Peyer's patch (tissue), 4 donors: Measurements from ENCODE around the gene NPHP3. TPM values are rescaled to one million over a fixed set of nuclear protein-coding genes. Genes with fewer than 3 reads are reported as not detected.
"Not testable (repeated sequence)": the region's sequence is repeated elsewhere in the genome, so short reads cannot be mapped to it uniquely, and the experiment has no call there.

Experiments
- DNase-seq, 3 donors: peaks; one replicate each; pipeline ENCODE4 v3.0.0-alpha.2; 2017 to 2019
- H3K27ac ChIP-seq, 4 donors: fragments of 200-600 bp; sonication (generic); one replicate each; pipeline ENCODE4 v1.5.1; 2016 to 2019
- H3K27me3 ChIP-seq, 2 donors: fragments of 200-600 bp; sonication (generic); one replicate each; pipeline ENCODE4 v1.5.1; 2019
- H3K36me3 ChIP-seq, 3 donors: fragments of 200-600 bp; sonication (generic); one replicate each; pipeline ENCODE4 v1.5.1; 2016 to 2019
- H3K4me1 ChIP-seq, 4 donors: fragments of 200-600 bp; sonication (generic); one replicate each; pipeline ENCODE4 v1.5.1; 2016 to 2019
- H3K4me3 ChIP-seq, 4 donors: fragments of 200-600 bp; sonication (generic); 1 replicate in 3 of 4; 2 replicates in 1 of 4; pipeline ENCODE4 v1.5.1; 2016 to 2019; ENCODE audit warnings: mild to moderate bottlenecking in 1 of 4
- H3K9me3 ChIP-seq, 4 donors: fragments of 200-600 bp; sonication (generic); one replicate each; pipeline ENCODE4 v1.5.1; 2016 to 2019; ENCODE audit warnings: mild to moderate bottlenecking in 1 of 4
- CTCF ChIP-seq, 6 experiments: fragments of 450-650 bp in 4 of 6; fragments of 200-600 bp in 2 of 6; sonication (generic) in 1 of 6; IDR thresholded peaks; one replicate each; pipeline ENCODE4 v1.5.1; 2017 to 2019; ENCODE audit warnings: antibody characterized with exemption in 6 of 6, mild to moderate bottlenecking in 3 of 6, moderate library complexity in 1 of 6
- POLR2A ChIP-seq, 2 donors: fragments of 450-650 bp; IDR thresholded peaks; one replicate each; pipeline ENCODE4 v1.5.1; 2017; ENCODE audit warnings: antibody characterized with exemption in 2 of 2, mild to moderate bottlenecking in 2 of 2, moderate library complexity in 2 of 2
- total RNA-seq, 4 donors: library from RNA; depleted of rRNA; stranded (reverse); fragments of >200 nt; gene quantifications; one replicate each; pipeline ENCODE4 v1.1.0, GENCODE V29; 2016

Gene NPHP3
- total RNA-seq, 4 donors from 2014 or later, result 20.5 to 67.6 (median 45.4) TPM

- H3K36me3 ChIP-seq, result no peaks in the 10 kb centered on the region
- TF ChIP-seq POLR2A (IDR thresholded peaks at IDR 0.05) (no peak), CTCF (IDR thresholded peaks at IDR 0.05) (no peak)
- H3K4me3 ChIP-seq, result no peak overlapping the region
These were observed 27.6 kb upstream of the NPHP3 start for GRCh38 chr3:132749786-132750185.

GRCh38 chr3:132746720-132747119, 24.5 kb upstream of the NPHP3 start:
- not testable (repeated sequence) for H3K27ac ChIP-seq, H3K9me3 ChIP-seq, H3K4me1 ChIP-seq, DNase-seq, H3K4me3 ChIP-seq, H3K36me3 ChIP-seq, H3K27me3 ChIP-seq

More at GRCh38 chr3:132749786-132750185, 27.6 kb upstream of the NPHP3 start:
- Histone ChIP-seq H3K4me1 (no peaks in the 10 kb centered on the region), H3K27ac (no peak overlapping the region), H3K27me3 (no peaks in the 10 kb centered on the region), H3K9me3 (no peaks in the 10 kb centered on the region)
- no peak for DNase-seq

GRCh38 chr3:132738314-132738713, 16.1 kb upstream of the NPHP3 start:
- no peaks in the 10 kb centered on the region for H3K27me3 ChIP-seq
- H3K4me1 ChIP-seq, result no peaks in the 10 kb centered on the region
- DNase-seq, result no peak
- H3K4me3 ChIP-seq, result no peak overlapping the region
- TF ChIP-seq POLR2A (IDR thresholded peaks at IDR 0.05) (no peak), CTCF (IDR thresholded peaks at IDR 0.05) (no peak)
- H3K27ac ChIP-seq, result no peak overlapping the region
- no peaks in the 10 kb centered on the region for H3K36me3 ChIP-seq
- no peaks in the 10 kb centered on the region for H3K9me3 ChIP-seq

- Histone ChIP-seq H3K4me1 (no peaks in the 10 kb centered on the region), H3K4me3 (no peak overlapping the region), H3K36me3 (no peaks in the 10 kb centered on the region), H3K9me3 (no peaks in the 10 kb centered on the region), H3K27me3 (no peaks in the 10 kb centered on the region), H3K27ac (no peak overlapping the region)
- no peak for TF ChIP-seq CTCF (IDR thresholded peaks at IDR 0.05)
- TF ChIP-seq POLR2A (IDR thresholded peaks at IDR 0.05), result no peak
- DNase-seq, result no peak
These were observed 13.4 kb upstream of the NPHP3 start for GRCh38 chr3:132735589-132735988.

- no peak for DNase-seq
These were observed 8.8 kb upstream of the NPHP3 start for GRCh38 chr3:132730891-132731580.

More at GRCh38 chr3:132730891-132731580, 8.8 kb upstream of the NPHP3 start:
- Histone ChIP-seq H3K4me1 (no peaks in the 10 kb centered on the region), H3K36me3 (no peaks in the 10 kb centered on the region), H3K9me3 (no peaks in the 10 kb centered on the region), H3K4me3 (no peak overlapping the region), H3K27me3 (no peaks in the 10 kb centered on the region), H3K27ac (no peak overlapping the region)
- TF ChIP-seq POLR2A (IDR thresholded peaks at IDR 0.05) (no peak), CTCF (IDR thresholded peaks at IDR 0.05) (peak in 3 of 6 experiments; percentile 10 to 41 (median 32))
